Measurements from ENCODE around the gene WFDC12.

WFDC12 gene

DNA sequence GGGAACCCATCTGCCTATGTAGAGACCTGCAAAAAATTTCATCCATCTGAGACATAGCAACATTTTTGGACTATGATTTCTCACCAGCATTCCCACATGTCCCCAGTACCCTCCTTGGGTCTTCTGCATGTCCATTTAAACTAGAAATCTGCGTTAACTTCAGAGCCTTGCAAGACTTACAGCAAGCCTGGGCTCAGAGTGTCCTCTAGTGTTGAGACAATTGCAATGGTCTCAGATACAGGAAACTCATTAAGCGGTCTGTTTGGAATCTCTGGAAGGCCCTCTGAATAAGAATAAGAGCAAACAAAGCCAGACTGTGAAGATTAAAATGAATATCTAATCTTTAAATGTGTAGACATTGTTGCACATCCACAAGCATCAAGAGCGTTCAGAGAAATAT lies 29.9 kb upstream of the WFDC12 start:
- peak; percentile 42; the same call in 1 of the 3 replicates for ATAC-seq
- TF ChIP-seq, protein P1, sequence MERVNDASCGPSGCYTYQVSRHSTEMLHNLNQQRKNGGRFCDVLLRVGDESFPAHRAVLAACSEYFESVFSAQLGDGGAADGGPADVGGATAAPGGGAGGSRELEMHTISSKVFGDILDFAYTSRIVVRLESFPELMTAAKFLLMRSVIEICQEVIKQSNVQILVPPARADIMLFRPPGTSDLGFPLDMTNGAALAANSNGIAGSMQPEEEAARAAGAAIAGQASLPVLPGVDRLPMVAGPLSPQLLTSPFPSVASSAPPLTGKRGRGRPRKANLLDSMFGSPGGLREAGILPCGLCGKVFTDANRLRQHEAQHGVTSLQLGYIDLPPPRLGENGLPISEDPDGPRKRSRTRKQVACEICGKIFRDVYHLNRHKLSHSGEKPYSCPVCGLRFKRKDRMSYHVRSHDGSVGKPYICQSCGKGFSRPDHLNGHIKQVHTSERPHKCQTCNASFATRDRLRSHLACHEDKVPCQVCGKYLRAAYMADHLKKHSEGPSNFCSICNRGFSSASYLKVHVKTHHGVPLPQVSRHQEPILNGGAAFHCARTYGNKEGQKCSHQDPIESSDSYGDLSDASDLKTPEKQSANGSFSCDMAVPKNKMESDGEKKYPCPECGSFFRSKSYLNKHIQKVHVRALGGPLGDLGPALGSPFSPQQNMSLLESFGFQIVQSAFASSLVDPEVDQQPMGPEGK (CRISPR knock-in tag; IDR thresholded peaks at IDR 0.05; ENCODE audit: borderline replicate concordance), result no peak
- no peak for TF ChIP-seq ZNF565 (CRISPR knock-in tag; conservative IDR thresholded peaks at IDR 0.05; ENCODE audit: low read depth)
- TF ChIP-seq ZNF70 (CRISPR knock-in tag; IDR thresholded peaks at IDR 0.05), result no peak
- TF ChIP-seq, protein P2, sequence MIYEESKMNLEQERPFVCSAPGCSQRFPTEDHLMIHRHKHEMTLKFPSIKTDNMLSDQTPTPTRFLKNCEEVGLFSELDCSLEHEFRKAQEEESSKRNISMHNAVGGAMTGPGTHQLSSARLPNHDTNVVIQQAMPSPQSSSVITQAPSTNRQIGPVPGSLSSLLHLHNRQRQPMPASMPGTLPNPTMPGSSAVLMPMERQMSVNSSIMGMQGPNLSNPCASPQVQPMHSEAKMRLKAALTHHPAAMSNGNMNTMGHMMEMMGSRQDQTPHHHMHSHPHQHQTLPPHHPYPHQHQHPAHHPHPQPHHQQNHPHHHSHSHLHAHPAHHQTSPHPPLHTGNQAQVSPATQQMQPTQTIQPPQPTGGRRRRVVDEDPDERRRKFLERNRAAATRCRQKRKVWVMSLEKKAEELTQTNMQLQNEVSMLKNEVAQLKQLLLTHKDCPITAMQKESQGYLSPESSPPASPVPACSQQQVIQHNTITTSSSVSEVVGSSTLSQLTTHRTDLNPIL (CRISPR knock-in tag; IDR thresholded peaks at IDR 0.05; ENCODE audit: low read depth), result no peak
- TF ChIP-seq RARB (CRISPR knock-in tag; IDR thresholded peaks at IDR 0.05), result no peak
- TF ChIP-seq, protein P3, sequence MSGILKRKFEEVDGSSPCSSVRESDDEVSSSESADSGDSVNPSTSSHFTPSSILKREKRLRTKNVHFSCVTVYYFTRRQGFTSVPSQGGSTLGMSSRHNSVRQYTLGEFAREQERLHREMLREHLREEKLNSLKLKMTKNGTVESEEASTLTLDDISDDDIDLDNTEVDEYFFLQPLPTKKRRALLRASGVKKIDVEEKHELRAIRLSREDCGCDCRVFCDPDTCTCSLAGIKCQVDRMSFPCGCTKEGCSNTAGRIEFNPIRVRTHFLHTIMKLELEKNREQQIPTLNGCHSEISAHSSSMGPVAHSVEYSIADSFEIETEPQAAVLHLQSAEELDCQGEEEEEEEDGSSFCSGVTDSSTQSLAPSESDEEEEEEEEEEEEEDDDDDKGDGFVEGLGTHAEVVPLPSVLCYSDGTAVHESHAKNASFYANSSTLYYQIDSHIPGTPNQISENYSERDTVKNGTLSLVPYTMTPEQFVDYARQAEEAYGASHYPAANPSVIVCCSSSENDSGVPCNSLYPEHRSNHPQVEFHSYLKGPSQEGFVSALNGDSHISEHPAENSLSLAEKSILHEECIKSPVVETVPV (CRISPR knock-in tag; IDR thresholded peaks at IDR 0.05), result no peak
- no peak for TF ChIP-seq BACH2 (CRISPR knock-in tag; IDR thresholded peaks at IDR 0.05; ENCODE audit: borderline replicate concordance)
- TF ChIP-seq CSDC2 (CRISPR knock-in tag; IDR thresholded peaks at IDR 0.05), result no peak
- no peak for TF ChIP-seq OSR1 (CRISPR knock-in tag; IDR thresholded peaks at IDR 0.05)
- no peak for TF ChIP-seq ISL1 (CRISPR knock-in tag; IDR thresholded peaks at IDR 0.05)
- no peak for TF ChIP-seq ZNF8 (CRISPR knock-in tag; IDR thresholded peaks at IDR 0.05)
- TF ChIP-seq, protein P4, sequence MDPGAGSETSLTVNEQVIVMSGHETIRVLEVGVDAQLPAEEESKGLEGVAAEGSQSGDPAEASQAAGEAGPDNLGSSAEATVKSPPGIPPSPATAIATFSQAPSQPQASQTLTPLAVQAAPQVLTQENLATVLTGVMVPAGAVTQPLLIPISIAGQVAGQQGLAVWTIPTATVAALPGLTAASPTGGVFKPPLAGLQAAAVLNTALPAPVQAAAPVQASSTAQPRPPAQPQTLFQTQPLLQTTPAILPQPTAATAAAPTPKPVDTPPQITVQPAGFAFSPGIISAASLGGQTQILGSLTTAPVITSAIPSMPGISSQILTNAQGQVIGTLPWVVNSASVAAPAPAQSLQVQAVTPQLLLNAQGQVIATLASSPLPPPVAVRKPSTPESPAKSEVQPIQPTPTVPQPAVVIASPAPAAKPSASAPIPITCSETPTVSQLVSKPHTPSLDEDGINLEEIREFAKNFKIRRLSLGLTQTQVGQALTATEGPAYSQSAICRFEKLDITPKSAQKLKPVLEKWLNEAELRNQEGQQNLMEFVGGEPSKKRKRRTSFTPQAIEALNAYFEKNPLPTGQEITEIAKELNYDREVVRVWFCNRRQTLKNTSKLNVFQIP (CRISPR knock-in tag; IDR thresholded peaks at IDR 0.05; ENCODE audit: borderline replicate concordance, low read depth), result no peak
- no peak for TF ChIP-seq PPARA (CRISPR knock-in tag; IDR thresholded peaks at IDR 0.05; ENCODE audit: borderline replicate concordance)

DNA sequence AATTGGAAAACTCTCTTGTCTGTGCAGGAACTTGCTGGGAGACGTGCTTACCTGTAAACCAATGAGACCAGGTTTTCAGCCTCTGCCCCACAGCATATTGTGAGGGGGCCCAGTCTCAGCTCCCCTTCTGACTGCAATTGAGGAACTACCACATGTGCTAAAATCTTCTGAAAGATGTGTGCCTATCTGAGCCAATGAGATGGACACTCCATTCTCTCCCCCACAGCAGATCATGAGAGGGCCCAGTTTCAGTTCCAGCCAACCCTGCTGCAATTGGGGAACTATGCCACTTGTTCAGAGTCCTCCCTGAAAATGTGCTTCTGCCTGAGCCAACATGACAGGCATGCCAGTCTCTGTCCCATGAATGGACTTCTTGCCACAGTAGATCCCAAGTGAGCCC lies 29.5 kb upstream of the WFDC12 start:
- TF ChIP-seq ZC3H10 (CRISPR knock-in tag; IDR thresholded peaks at IDR 0.05), result no peak
- TF ChIP-seq ZNF565 (CRISPR knock-in tag; conservative IDR thresholded peaks at IDR 0.05; ENCODE audit: low read depth), result no peak
- no peak for TF ChIP-seq TCF4 (CRISPR knock-in tag; IDR thresholded peaks at IDR 0.05; ENCODE audit: borderline replicate concordance)
- TF ChIP-seq OSR1 (CRISPR knock-in tag; IDR thresholded peaks at IDR 0.05), result no peak
- TF ChIP-seq ESRRG (CRISPR knock-in tag; IDR thresholded peaks at IDR 0.05), result no peak
- TF ChIP-seq, protein P2 (CRISPR knock-in tag; IDR thresholded peaks at IDR 0.05; ENCODE audit: low read depth), result no peak
- TF ChIP-seq ZNF8 (CRISPR knock-in tag; IDR thresholded peaks at IDR 0.05), result no peak
- no peak for TF ChIP-seq ZNF70 (CRISPR knock-in tag; IDR thresholded peaks at IDR 0.05)
- no peak for TF ChIP-seq SNAI2 (CRISPR knock-in tag; IDR thresholded peaks at IDR 0.05)
- TF ChIP-seq CSDC2 (CRISPR knock-in tag; IDR thresholded peaks at IDR 0.05), result no peak
- TF ChIP-seq ARNTL (CRISPR knock-in tag; IDR thresholded peaks at IDR 0.05; ENCODE audit: borderline replicate concordance, low read depth), result no peak
- TF ChIP-seq ZFP30 (CRISPR knock-in tag; IDR thresholded peaks at IDR 0.05), result no peak
- no peak for TF ChIP-seq BACH2 (CRISPR knock-in tag; IDR thresholded peaks at IDR 0.05; ENCODE audit: borderline replicate concordance)
- TF ChIP-seq, protein P3 (CRISPR knock-in tag; IDR thresholded peaks at IDR 0.05), result no peak
- TF ChIP-seq GLIS3 (CRISPR knock-in tag; IDR thresholded peaks at IDR 0.05), result no peak
- no peak for TF ChIP-seq ZFP3 (CRISPR knock-in tag; IDR thresholded peaks at IDR 0.05)
- TF ChIP-seq, protein P5, sequence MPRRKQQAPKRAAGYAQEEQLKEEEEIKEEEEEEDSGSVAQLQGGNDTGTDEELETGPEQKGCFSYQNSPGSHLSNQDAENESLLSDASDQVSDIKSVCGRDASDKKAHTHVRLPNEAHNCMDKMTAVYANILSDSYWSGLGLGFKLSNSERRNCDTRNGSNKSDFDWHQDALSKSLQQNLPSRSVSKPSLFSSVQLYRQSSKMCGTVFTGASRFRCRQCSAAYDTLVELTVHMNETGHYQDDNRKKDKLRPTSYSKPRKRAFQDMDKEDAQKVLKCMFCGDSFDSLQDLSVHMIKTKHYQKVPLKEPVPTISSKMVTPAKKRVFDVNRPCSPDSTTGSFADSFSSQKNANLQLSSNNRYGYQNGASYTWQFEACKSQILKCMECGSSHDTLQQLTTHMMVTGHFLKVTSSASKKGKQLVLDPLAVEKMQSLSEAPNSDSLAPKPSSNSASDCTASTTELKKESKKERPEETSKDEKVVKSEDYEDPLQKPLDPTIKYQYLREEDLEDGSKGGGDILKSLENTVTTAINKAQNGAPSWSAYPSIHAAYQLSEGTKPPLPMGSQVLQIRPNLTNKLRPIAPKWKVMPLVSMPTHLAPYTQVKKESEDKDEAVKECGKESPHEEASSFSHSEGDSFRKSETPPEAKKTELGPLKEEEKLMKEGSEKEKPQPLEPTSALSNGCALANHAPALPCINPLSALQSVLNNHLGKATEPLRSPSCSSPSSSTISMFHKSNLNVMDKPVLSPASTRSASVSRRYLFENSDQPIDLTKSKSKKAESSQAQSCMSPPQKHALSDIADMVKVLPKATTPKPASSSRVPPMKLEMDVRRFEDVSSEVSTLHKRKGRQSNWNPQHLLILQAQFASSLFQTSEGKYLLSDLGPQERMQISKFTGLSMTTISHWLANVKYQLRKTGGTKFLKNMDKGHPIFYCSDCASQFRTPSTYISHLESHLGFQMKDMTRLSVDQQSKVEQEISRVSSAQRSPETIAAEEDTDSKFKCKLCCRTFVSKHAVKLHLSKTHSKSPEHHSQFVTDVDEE (CRISPR knock-in tag; IDR thresholded peaks at IDR 0.05), result no peak
- no peak for TF ChIP-seq ISL1 (CRISPR knock-in tag; IDR thresholded peaks at IDR 0.05)
- no peak for ATAC-seq

All from SK-N-SH treated with all-trans-retinoic acid at 6 μM for 48 hours (cell line).